Tibial nerve (tissue), 4 donors: ENCODE measurements around the gene LRRC14B. TPM values are rescaled to one million over a fixed set of nuclear protein-coding genes. Genes with fewer than 3 reads are reported as not detected.

Experiments used
- DNase-seq, 2 donors: peaks; one replicate each; pipeline ENCODE4 v3.0.0-alpha.2; 2019; ENCODE audit warnings: low spot score in 2 of 2
- H3K27ac ChIP-seq, 4 donors: fragments of 200-600 bp; sonication (generic) in 3 of 4; one replicate each; pipeline ENCODE4 v1.5.1; 2017 to 2019; ENCODE audit warnings: mild to moderate bottlenecking in 1 of 4
- H3K27me3 ChIP-seq, 2 donors: fragments of 200-600 bp; sonication (generic) in 1 of 2; one replicate each; pipeline versions ENCODE4 v1.5.1 to v1.6.0; 2017 to 2019
- H3K36me3 ChIP-seq, 3 donors: fragments of 200-600 bp; sonication (generic); one replicate each; pipeline ENCODE4 v1.5.1; 2018 to 2019
- H3K4me1 ChIP-seq, 4 donors: fragments of 200-600 bp; sonication (generic) in 3 of 4; one replicate each; pipeline ENCODE4 v1.5.1; 2017 to 2019
- H3K4me3 ChIP-seq, 4 donors: fragments of 200-600 bp; sonication (generic) in 3 of 4; one replicate each; pipeline ENCODE4 v1.5.1; 2017 to 2019; ENCODE audit warnings: mild to moderate bottlenecking in 1 of 4, moderate library complexity in 1 of 4
- H3K9me3 ChIP-seq, 4 donors: fragments of 200-600 bp; sonication (generic) in 3 of 4; one replicate each; pipeline ENCODE4 v1.5.1; 2017 to 2019
- CTCF ChIP-seq, 5 experiments: fragments of 200-600 bp in 3 of 5; fragments of 450-650 bp in 2 of 5; sonication (generic) in 3 of 5; IDR thresholded peaks; one replicate each; pipeline ENCODE4 v1.5.1; 2016 to 2019; ENCODE audit warnings: antibody characterized with exemption in 5 of 5, mild to moderate bottlenecking in 3 of 5, moderate library complexity in 2 of 5
- EP300 ChIP-seq, 2 donors: sonication (generic); formaldehyde crosslinking; IDR thresholded peaks; one replicate each; pipeline ENCODE4 v1.6.1; 2017; ENCODE audit warnings: antibody characterized with exemption in 2 of 2, mild to moderate bottlenecking in 1 of 2
- POLR2A ChIP-seq, 2 donors: fragments of 450-650 bp; IDR thresholded peaks; one replicate each; pipeline ENCODE4 v1.6.1; 2017; ENCODE audit warnings: antibody characterized with exemption in 2 of 2, mild to moderate bottlenecking in 2 of 2, moderate library complexity in 2 of 2
- WGBS, 2 donors: methylation state at CpG; one replicate each; pipeline ENCODE4 v1.1.5; 2018; 5-methylcytosine and 5-hydroxymethylcytosine counted together
- total RNA-seq, 4 donors: library from RNA; depleted of rRNA; stranded (reverse); fragments of >200 nt; gene quantifications; one replicate each; pipeline ENCODE4 v1.1.0, GENCODE V29; 2016

The LRRC14B gene
- total RNA-seq, 4 donors from 2014 or later = not detected

GRCh38 chr5:204462-204861 is 13.2 kb downstream of the LRRC14B start:
- DNase-seq = no peak
- Histone ChIP-seq H3K27ac (no peak overlapping the region), H3K4me1 (peaks cover 0 to 9% (median 0%) of the 10 kb centered on the region in 4 donors), H3K4me3 (no peak overlapping the region), H3K36me3 (peaks cover 0 to 60% (median 7%) of the 10 kb centered on the region in 3 donors), H3K9me3 (no peaks in the 10 kb centered on the region), H3K27me3 (no peaks in the 10 kb centered on the region)
- TF ChIP-seq CTCF (IDR thresholded peaks at IDR 0.05) (no peak), POLR2A (IDR thresholded peaks at IDR 0.05) (no peak), EP300 (IDR thresholded peaks at IDR 0.05) (no peak)

GRCh38 chr5:204966-205670 is 13.8 kb downstream of the LRRC14B start:
- Histone ChIP-seq H3K4me1 (peaks cover 0 to 9% (median 0%) of the 10 kb centered on the region in 4 donors), H3K4me3 (no peak overlapping the region), H3K9me3 (no peaks in the 10 kb centered on the region), H3K27ac (no peak overlapping the region), H3K27me3 (no peaks in the 10 kb centered on the region), H3K36me3 (peaks cover 0 to 56% (median 7%) of the 10 kb centered on the region in 3 donors)
- TF ChIP-seq EP300 (IDR thresholded peaks at IDR 0.05) (no peak), CTCF (IDR thresholded peaks at IDR 0.05) (no peak), POLR2A (IDR thresholded peaks at IDR 0.05) (no peak)
- 95% methylated on average over 30 of the region's 30 CpGs for WGBS, 2 donors
- no peak for DNase-seq

- TF ChIP-seq POLR2A (IDR thresholded peaks at IDR 0.05) (no peak), CTCF (IDR thresholded peaks at IDR 0.05) (no peak), EP300 (IDR thresholded peaks at IDR 0.05) (no peak)
- Histone ChIP-seq H3K4me1 (peaks cover 0 to 9% (median 0%) of the 10 kb centered on the region in 4 donors), H3K36me3 (peaks cover 0 to 53% (median 7%) of the 10 kb centered on the region in 3 donors), H3K27me3 (no peaks in the 10 kb centered on the region), H3K4me3 (no peak overlapping the region), H3K9me3 (no peaks in the 10 kb centered on the region), H3K27ac (no peak overlapping the region)
- DNase-seq = no peak
- 68 to 70% methylated on average over 11 of the region's 11 CpGs for WGBS, 2 donors
These were observed 15.1 kb downstream of the LRRC14B start for GRCh38 chr5:206406-206805.

- Histone ChIP-seq H3K27me3 (no peaks in the 10 kb centered on the region), H3K9me3 (no peaks in the 10 kb centered on the region), H3K4me3 (no peak overlapping the region), H3K27ac (no peak overlapping the region), H3K4me1 (peaks cover 0 to 9% (median 0%) of the 10 kb centered on the region in 4 donors), H3K36me3 (peaks cover 0 to 53% (median 7%) of the 10 kb centered on the region in 3 donors)
- WGBS, 2 donors = 83 to 85% methylated on average over 8 of the region's 8 CpGs
- DNase-seq = no peak
- TF ChIP-seq CTCF (IDR thresholded peaks at IDR 0.05) (no peak), POLR2A (IDR thresholded peaks at IDR 0.05) (no peak), EP300 (IDR thresholded peaks at IDR 0.05) (no peak)
These were observed 15.7 kb downstream of the LRRC14B start for GRCh38 chr5:206927-207536.

GRCh38 chr5:207599-207998 is 16.3 kb downstream of the LRRC14B start:
- DNase-seq = no peak
- no peak overlapping the region for H3K4me3 ChIP-seq
- H3K4me1 ChIP-seq = peaks cover 0 to 9% (median 0%) of the 10 kb centered on the region in 4 donors
- WGBS, 2 donors = 82% methylated on average over 14 of the region's 14 CpGs
- TF ChIP-seq EP300 (IDR thresholded peaks at IDR 0.05) (no peak), CTCF (IDR thresholded peaks at IDR 0.05) (no peak), POLR2A (IDR thresholded peaks at IDR 0.05) (no peak)
- no peak overlapping the region for H3K27ac ChIP-seq
- H3K36me3 ChIP-seq = peaks cover 0 to 50% (median 7%) of the 10 kb centered on the region in 3 donors
- no peaks in the 10 kb centered on the region for H3K27me3 ChIP-seq
- no peaks in the 10 kb centered on the region for H3K9me3 ChIP-seq
